HuH-7 (cell line): ENCODE results near the gene EIF3A.
"Not testable (repeated sequence)": the region's sequence is repeated elsewhere in the genome, so short reads cannot be mapped to it uniquely, and the experiment has no call there.

Experiments used
- DNase-seq: peaks from one replicate; pipeline ENCODE4 v3.0.0; 2011; ENCODE audit warnings: low spot score

EIF3A gene

GRCh38 chr10:119051775-119052174, 28.8 kb downstream of the EIF3A start:
- DNase-seq: no peak

GRCh38 chr10:119049777-119050176, 30.8 kb downstream of the EIF3A start:
- DNase-seq: no peak

GRCh38 chr10:119049361-119049760, 31.3 kb downstream of the EIF3A start:
- DNase-seq: no peak

DNA sequence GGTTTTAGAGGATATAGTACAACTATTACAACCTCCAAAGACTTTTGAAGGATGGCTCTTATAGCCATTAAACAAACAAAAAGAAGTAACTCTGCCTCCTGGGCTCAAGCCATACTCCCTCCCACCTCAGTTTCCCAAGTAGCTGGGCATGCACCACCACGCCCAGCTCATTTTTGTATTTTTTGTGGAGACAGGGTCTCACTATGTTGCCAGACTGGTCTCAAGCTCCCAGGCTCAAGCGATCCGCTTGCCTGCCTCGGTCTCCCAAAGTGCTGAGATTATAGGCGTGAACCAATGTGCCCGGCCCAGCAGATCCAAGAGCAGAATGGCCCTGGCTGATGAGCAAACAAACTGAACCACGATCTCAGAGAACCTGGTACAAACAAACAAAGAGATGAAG, 35.1 kb downstream of the EIF3A start:
- DNase-seq: no peak

- DNase-seq: no peak
Observed at GRCh38 chr10:119042169-119042568, 38.4 kb downstream of the EIF3A start.

- no peak for DNase-seq
Observed at GRCh38 chr10:119041326-119041725, 39.3 kb downstream of the EIF3A start.

- DNase-seq: no peak
Observed at GRCh38 chr10:119039161-119039560, 41.5 kb downstream of the EIF3A start.

DNA sequence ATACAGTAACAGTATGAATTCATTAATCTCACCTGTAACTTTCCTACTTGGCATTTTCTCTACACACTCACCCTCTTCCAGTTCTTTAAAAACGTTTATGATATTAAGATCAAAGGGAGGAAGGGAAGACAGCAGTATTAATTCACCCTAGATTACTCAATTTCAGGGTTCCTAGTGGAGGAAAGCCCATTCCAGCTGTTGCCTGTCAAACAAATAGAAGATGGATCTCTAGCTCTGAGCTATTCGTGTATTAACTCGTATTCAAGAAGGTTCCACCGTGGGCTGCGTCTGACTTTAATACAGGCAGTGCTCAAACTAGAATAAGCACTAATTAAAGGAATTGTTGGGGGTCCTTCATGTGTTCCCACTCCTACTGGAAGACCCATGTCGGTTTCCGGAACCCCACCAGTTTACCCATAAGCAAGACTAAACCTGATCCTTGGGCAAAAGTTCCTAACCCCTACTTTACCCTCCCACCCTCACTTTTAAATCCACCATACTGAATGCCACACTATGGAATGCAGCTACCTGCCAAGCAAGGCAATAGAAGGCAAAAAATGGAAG, 49.0 kb downstream of the EIF3A start:
- DNase-seq: no peak

DNA sequence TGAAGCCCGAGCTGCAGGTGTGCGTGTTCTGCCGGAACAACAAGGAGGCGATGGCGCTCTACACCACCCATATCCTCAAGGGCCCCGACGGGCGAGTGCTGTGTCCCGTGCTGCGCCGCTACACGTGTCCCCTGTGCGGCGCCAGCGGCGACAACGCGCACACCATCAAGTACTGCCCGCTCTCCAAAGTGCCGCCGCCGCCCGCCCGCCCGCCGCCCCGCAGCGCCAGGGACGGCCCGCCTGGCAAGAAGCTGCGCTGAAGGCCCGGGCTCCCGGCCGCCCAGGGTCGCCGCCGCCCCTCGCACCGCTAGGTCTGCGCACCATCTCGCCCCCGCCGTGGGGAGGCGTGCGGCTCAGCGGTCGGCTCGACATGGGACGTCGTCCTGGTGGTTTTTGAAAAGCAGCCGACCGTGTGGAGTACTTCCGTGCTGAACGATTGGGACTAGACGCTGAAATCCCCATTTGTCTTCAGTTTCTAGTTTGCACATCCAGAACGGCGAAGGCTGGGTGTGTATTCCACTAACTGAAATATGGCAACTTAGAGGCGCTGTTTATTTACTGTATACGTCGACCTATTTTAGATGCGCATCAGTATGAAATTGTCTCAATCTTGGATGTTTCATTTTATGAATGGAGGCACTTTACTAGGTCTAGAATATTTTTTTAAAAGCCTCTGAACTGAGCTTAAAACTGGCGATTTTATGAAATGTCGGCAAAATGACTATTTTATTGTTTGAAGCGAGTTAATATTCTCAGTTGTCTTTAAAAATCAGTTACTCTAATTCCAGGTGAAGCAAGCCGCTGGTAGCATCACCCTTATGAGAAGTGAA, 50.0 kb downstream of the EIF3A start:
- peak; percentile 55 for DNase-seq

GRCh38 chr10:119029613-119030420, 50.8 kb downstream of the EIF3A start, which contains the start of gene NANOS1:
Gene NANOS1, plus strand, starts transcription at chr10:119029714. Its CDS starts 88 bp downstream, at chr10:119029802.
- no peak for DNase-seq

- DNase-seq: peak; percentile 96
Observed at GRCh38 chr10:119028900-119029612, 51.6 kb downstream of the EIF3A start.

DNA sequence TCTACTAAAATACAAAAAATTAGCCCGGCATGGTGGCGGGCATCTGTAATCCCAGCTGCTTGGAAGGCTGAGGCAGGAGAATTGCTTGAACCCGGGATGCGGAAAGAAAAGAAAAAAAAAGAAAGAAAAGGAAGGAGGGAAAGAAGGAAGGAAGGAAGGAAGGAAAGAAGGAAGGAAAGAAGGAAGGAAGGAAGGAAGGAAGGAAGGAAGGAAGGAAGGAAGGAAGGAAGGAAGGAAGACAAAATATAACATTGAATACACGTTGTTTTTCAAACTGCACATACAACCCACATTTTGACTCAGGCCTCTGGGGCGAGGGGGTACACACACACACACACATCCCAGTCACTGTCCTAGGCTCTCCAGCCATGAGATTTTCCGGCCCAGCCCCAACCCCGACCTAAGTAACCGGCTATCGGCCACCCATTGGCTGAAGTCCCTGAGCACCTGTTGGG, 52.1 kb downstream of the EIF3A start:
- DNase-seq: not testable (repeated sequence)

DNA sequence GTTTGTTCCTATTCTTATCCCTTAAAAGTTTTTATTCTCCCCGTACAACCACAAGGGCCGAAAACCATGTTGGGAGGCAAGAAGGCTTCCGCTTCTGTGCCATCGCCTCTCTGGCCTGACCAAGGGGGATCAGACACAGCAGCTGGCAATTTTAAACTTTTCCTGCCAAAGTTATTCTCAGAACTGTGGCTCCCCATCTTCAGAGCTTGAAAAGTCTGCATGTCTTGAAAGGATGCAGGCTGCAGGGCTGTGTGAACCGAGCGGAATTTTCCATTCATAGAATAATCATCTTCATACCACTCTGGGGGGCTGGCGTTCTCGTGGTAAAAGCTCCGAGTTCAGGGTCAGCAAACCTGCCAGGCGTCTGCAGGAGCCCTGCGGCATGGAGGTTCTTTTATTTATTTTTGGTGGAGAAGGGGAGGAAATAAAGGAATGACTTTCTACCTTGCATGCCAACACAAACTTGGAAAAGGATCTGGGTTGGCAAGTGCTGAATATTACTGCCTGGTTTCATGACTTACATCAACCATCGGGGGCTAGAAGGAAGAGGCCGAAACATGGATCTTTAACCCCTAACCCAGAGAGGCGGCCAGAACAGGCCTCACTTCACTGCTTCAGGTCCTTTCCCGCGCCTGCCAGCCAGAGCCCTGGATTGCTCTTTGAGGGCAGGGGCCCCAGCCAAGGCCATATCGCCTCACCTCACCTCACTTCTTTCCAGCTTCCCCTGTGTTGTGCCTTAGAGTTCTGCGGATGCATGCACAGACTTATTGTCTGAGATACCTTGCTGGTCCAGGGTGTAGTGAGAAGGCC, 54.1 kb downstream of the EIF3A start:
- no peak for DNase-seq

GRCh38 chr10:119025776-119026175, 54.8 kb downstream of the EIF3A start:
- DNase-seq: no peak

GRCh38 chr10:119025336-119025735, 55.3 kb downstream of the EIF3A start:
- no peak for DNase-seq

GRCh38 chr10:119024882-119025281, 55.7 kb downstream of the EIF3A start:
- DNase-seq: no peak

DNA sequence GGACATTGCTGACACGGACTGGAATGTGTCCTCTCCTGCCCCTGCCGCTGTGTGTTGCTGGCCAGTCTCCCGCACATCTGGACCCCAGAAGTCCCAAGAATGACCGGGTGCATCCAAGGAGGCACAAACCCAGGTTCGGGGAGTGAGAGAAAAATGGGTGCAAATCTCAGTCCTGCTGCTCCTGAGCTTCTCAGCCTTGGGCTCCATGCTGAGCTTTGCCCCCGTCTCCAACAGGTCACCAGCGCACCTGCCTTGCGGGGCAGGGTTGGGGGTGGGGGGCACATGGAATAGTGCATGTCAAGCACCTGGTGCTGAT, 57.1 kb downstream of the EIF3A start:
- no peak for DNase-seq

GRCh38 chr10:119022846-119023552, 57.6 kb downstream of the EIF3A start:
- no peak for DNase-seq

- no peak for DNase-seq
Observed at GRCh38 chr10:119020627-119020946, 60.0 kb downstream of the EIF3A start.

DNA sequence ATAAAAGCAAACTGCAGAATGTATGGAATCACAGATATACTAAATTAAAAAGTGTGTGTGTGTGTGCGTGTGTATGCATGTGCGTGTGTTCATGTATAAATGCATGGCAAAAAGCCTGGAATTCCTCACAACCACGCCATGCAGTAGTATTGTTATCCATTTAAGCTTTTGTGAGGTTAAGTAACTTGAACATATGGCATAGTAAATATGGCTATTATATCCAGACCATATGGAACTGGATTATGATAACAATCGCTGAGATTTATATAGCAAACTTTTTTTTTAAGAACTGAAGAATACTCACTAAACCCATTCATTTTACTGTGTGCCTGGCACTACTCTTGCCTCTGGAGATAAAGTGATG, 73.4 kb downstream of the EIF3A start:
- DNase-seq: no peak
